Lower leg skin (tissue), 3 donors: ENCODE measurements around the gene IDH3A.

Experiments
- CTCF ChIP-seq, 3 donors: fragments of 450-650 bp; IDR thresholded peaks; one replicate each; pipeline ENCODE4 v1.5.1; 2016; ENCODE audit warnings: antibody characterized with exemption in 3 of 3, mild to moderate bottlenecking in 3 of 3, moderate library complexity in 2 of 3
- POLR2A ChIP-seq, 2 donors: fragments of 450-650 bp; IDR thresholded peaks; one replicate each; pipeline ENCODE4 v1.6.1; 2016 to 2017; ENCODE audit warnings: antibody characterized with exemption in 2 of 2, mild to moderate bottlenecking in 1 of 2, moderate library complexity in 1 of 2

DNA sequence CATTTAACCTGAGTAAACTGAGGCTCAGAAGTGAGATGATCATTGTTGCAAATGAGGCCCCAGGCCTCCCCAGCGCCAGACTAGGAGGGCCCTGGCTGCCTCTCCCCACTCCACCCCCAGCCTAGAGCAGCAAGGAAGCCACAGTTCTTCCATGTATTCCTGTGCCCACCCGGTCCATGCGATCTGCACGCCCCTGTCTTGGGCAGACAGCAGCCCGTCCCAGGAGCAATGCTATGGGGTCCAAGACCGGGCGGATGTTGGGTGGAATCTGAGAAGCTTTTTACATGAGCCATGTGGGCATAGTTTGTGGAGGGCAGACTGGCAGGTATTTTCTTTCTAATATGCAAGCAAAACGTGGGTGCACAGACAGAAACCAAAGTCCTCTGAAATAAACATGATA lies 41.7 kb upstream of the IDH3A start:
- TF ChIP-seq CTCF (IDR thresholded peaks at IDR 0.05) (no peak), POLR2A (IDR thresholded peaks at IDR 0.05) (no peak)
